NCI-H2227 (cell line): ENCODE results near the gene OXTR.
"Not testable (repeated sequence)": the region's sequence is repeated elsewhere in the genome, so short reads cannot be mapped to it uniquely, and the experiment has no call there.

Experiments used
- DNase-seq: peaks from one replicate; lab custom pipeline; 2025; ENCODE audit not compliant: unreplicated experiment; lab: John Stamatoyannopoulos, UW

OXTR gene

GRCh38 chr3:8743021-8743601, 26.3 kb downstream of the OXTR start:
- no peak for DNase-seq

- no peak for DNase-seq
Measured at GRCh38 chr3:8741581-8742261, 27.7 kb downstream of the OXTR start.

GRCh38 chr3:8739757-8740504, 29.5 kb downstream of the OXTR start:
- no peak for DNase-seq

GRCh38 chr3:8738639-8739038, 30.8 kb downstream of the OXTR start:
- no peak for DNase-seq

GRCh38 chr3:8737823-8738222, 31.6 kb downstream of the OXTR start:
- no peak for DNase-seq

GRCh38 chr3:8737301-8737700, 32.1 kb downstream of the OXTR start:
- DNase-seq: no peak

GRCh38 chr3:8736436-8736835, 33.0 kb downstream of the OXTR start:
- no peak for DNase-seq

GRCh38 chr3:8734908-8735307, 34.5 kb downstream of the OXTR start:
- no peak for DNase-seq

- no peak for DNase-seq
Measured at GRCh38 chr3:8734137-8734878, 35.1 kb downstream of the OXTR start.

GRCh38 chr3:8733332-8734094, 35.9 kb downstream of the OXTR start, which contains the start of gene CAV3:
Gene CAV3 (plus strand): TSS chr3:8733802. CDS start chr3:8733877, 75 bp downstream.
- DNase-seq: no peak

- no peak for DNase-seq
Measured at GRCh38 chr3:8732413-8732812, 37.0 kb downstream of the OXTR start.

- DNase-seq: no peak
Measured at GRCh38 chr3:8730656-8731055, 38.8 kb downstream of the OXTR start.

GRCh38 chr3:8729479-8729878, 39.9 kb downstream of the OXTR start:
- no peak for DNase-seq

- no peak for DNase-seq
Measured at GRCh38 chr3:8727605-8728512, 41.6 kb downstream of the OXTR start.

GRCh38 chr3:8724108-8724752, 45.2 kb downstream of the OXTR start:
- DNase-seq: no peak

- DNase-seq: no peak
Measured at GRCh38 chr3:8723612-8724011, 45.8 kb downstream of the OXTR start.

- DNase-seq: no peak
Measured at GRCh38 chr3:8722808-8723207, 46.6 kb downstream of the OXTR start.

- not testable (repeated sequence) for DNase-seq
Measured at GRCh38 chr3:8715757-8716156, 53.7 kb downstream of the OXTR start.
